NCI-H2196 (cell line): ENCODE measurements around the gene HSFX2.
"Not testable (repeated sequence)": the region's sequence is repeated elsewhere in the genome, so short reads cannot be mapped to it uniquely, and the experiment has no call there.

Experiments
- DNase-seq: peaks from one replicate; lab custom pipeline; 2025; ENCODE audit not compliant: unreplicated experiment; lab: John Stamatoyannopoulos, UW

Gene HSFX2

GRCh38 chrX:149595943-149596342 lies 829 bp upstream of the HSFX2 start:
- DNase-seq: not testable (repeated sequence)

- DNase-seq: not testable (repeated sequence)
These were observed 4.1 kb downstream of the HSFX2 start for GRCh38 chrX:149590993-149591392.

GRCh38 chrX:149587359-149587758 lies 7.8 kb downstream of the HSFX2 start, which contains the start of gene MAGEA9B:
Gene MAGEA9B (minus strand): TSS chrX:149587459. CDS start chrX:149583179, 4,280 bp downstream.
- not testable (repeated sequence) for DNase-seq

GRCh38 chrX:149585631-149586030 lies 9.5 kb downstream of the HSFX2 start:
- DNase-seq: not testable (repeated sequence)

DNA sequence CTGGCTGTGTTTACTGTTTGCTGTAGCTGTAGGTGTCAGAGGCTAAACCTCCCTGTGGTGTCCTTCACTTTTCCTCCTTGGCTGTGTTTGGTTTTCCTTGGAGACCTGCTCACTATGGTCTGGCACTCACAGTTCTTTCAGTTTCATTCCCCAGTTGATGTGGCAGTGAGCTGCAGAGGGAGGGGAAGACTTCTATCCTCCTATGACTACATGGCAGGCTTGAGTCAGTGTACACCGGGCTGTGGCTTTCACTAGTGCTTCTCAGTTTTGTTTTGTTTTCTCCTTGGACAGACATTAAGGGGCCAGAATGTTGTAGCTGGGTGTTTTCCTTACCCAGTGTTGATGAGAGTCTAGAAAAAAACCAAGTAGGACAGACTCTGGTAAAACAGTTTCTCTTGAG lies 21.7 kb downstream of the HSFX2 start:
- not testable (repeated sequence) for DNase-seq

DNA sequence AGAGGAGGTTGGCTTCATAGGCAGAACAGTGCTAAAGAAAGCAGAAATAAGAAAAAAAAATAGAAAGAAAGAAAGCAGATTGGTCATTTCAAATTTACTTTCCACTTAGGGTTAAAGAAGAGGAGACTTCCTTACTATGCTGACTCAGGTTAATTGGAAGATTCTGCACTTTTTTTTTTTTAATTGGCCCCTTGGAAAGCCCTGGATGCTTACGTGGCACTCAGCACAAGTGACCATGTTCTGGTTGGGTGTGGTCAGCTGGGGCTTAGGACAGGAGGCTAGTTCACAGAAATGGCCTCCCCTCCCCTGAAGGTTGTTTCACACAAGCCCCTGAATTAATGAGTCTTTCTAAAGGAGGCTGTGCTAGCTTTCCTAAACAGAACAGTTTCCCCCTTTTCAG lies 22.4 kb downstream of the HSFX2 start:
- DNase-seq: no peak

- DNase-seq: no peak
These were observed 23.3 kb downstream of the HSFX2 start for GRCh38 chrX:149571770-149572169.

DNA sequence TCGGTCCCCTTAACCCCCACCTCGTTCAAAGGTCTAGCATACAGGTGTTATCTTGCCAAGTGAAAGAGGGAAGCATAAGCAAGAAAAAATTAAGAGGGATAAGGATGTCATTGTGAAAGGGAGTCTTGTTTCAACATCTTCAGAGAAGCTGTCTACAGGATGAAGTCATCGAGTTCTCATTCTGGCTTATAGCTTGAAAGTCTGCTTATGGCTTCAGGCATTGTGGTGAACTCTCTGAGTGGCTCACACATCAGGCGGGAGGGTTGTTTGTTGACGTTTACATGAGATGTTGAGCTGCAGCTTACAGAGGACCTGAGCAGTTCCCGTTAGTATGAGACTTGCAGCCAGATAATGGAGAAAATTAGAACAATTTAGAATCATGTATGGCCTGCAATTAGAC lies 24.4 kb downstream of the HSFX2 start:
- DNase-seq: no peak

GRCh38 chrX:149569770-149570169 lies 25.3 kb downstream of the HSFX2 start:
- DNase-seq: no peak

DNA sequence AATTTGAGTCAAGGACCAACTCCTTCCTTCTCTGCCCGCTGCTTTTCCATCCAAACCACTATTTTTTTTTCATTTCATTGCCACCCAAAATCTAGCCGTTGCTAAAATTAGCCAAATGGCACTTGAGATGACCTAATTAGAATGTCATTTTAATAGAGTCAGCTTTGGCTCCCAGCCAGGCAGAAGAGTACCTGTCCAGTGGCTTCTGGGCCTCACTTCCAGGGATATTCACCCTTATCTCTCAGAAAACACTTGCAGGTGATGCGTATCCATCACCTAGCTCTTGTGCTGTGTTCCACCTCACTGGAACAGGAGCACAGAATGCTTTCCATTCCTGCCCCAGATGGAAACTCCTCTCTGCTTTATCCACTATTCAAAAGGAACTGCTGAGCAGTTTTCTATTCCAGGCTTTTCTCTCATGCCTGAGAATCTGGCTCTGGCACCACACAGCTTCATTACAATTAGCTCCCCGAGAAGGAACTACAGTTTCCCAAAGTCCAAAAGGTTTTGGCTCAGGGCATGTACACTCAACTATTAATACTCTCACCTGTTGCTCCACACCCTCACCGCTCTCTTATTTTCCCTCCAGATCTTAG lies 26.3 kb downstream of the HSFX2 start:
- DNase-seq: no peak

- DNase-seq: no peak
These were observed 27.3 kb downstream of the HSFX2 start for GRCh38 chrX:149567621-149568417.

DNA sequence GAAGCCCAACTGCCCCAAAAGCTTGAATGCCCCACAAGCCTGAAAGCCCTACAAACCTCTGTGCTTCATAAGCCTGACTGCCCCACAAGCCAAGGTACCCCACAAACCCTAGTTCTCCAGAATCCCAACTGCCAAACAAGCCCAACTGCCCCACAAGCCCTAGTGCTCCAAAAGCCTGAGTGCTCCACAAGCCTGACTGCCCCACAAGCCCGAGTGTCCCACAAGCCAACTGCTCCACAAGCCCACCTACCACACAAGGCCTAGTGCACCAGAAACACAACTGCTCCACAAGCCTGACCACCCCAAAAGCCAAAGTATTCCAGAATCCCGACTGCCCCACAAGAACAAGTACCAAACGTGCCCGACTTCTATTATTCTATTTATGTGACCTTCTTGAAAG lies 31.8 kb downstream of the HSFX2 start:
- DNase-seq: no peak

GRCh38 chrX:149555251-149555650 lies 39.9 kb downstream of the HSFX2 start:
- DNase-seq: not testable (repeated sequence)

- not testable (repeated sequence) for DNase-seq
These were observed 43.2 kb downstream of the HSFX2 start for GRCh38 chrX:149551939-149552248.

- not testable (repeated sequence) for DNase-seq
These were observed 43.7 kb downstream of the HSFX2 start for GRCh38 chrX:149551245-149551938.

- not testable (repeated sequence) for DNase-seq
These were observed 44.7 kb downstream of the HSFX2 start for GRCh38 chrX:149550454-149550853.

DNA sequence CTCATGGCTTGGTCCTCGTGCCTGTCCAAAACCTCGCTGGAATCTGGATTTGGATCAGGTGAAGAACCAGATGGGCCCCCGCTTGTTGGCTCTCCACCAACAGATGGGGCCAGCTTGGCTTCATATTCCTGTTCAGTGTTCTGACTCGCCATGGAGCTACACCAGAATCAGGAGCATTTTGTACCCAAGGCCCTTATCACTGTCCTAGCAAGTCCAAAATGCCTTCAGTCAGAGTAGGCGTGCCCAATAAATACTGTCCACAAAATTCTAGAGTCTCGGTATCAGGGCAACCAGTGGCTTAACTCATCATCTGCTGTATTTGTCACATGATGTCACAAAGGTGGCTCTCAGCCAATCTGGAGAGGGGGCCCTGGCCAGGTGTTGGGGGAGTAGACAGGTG lies 45.4 kb downstream of the HSFX2 start, which contains the start of gene HSFX3:
Gene HSFX3 (minus strand): TSS at position 224 of the 400 bp plus-strand sequence. CDS start 72 bp downstream, at position 152.
- DNase-seq: not testable (repeated sequence)

DNA sequence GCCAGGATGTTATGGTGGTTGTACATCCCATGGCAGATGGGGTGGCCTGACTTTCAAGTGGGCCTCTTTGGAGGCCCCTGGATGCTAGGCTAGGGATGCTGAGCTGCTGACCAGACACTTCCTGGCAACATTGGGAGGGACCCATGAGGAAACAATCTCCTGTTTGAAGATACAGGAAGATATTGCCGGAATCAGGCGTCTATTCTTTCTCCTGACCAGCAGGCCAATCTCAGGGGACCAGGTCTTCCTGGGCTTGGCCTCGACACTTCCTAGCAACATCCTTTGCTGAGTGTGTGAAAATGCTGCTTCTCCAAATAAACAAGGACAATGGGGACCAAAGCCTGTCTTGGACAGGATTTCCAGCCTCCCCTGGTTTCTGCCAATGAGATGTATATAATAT lies 47.3 kb downstream of the HSFX2 start:
- DNase-seq: not testable (repeated sequence)

DNA sequence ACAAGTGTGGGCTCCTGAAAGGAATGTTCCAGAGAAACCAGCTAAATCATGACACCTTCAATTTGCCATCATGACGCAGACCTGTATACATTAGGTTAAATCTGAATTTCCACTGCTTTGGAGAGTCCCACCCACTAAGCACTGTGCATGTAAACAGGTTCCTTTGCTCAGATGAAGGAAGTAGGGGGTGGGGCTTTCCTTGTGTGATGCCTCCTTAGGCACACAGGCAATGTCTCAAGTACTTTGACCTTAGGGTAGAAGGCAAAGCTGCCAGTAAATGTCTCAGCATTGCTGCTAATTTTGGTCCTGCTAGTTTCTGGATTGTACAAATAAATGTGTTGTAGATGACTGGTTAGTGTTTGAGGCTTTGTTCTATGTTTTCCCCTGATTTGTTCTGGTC lies 48.2 kb downstream of the HSFX2 start:
- DNase-seq: not testable (repeated sequence)

DNA sequence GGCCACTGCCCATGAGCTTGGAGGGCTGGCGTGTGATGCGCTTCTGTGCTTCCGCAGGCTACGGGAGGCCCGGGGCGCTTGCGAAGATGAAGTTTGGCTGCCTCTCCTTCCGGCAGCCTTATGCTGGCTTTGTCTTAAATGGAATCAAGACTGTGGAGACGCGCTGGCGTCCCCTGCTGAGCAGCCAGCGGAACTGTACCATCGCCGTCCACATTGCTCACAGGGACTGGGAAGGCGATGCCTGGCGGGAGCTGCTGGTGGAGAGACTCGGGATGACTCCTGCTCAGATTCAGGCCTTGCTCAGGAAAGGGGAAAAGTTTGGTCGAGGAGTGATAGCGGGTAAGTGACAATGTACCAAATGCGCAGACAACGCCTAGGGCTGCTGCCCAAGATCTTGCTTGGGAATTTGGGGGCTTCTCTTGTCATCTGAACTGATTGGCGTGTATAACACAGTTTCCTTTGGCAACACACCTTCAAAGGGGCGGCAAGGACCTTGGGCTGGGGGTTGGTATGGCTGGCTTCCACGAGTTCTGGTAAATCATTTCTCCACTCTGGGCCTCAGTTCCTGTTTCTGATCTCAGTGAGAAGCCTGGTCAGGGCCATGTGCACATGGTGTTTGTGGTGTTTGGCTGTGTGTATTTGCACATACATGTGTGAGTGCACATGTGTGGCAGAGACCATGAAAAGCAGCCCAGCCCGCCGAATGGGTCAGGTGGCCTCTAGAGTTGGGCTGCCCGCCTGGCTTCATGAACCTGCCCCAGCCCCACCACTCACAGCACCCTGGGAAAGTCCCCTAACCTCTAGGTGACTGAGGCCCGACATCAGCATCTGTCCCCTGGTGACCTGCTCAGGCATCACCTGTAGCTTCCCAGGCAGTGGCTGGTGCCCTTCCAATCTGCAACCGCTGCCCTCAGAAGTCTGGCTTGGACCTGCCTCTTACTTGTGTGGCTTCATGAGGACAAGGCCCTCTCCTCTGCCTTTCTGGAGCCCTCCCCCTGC lies 49.3 kb downstream of the HSFX2 start:
- not testable (repeated sequence) for DNase-seq
